Spleen (tissue), 11 donors: ENCODE measurements around the gene PDLIM5. TPM values are rescaled to one million over a fixed set of nuclear protein-coding genes. Genes with fewer than 3 reads are reported as not detected.
A peak's percentile ranks its signal among the peaks of the same experiment; 100 is the strongest.

Experiments
- DNase-seq: peaks from one replicate; pipeline ENCODE4 v3.0.0-alpha.2; 2020
- H3K27ac ChIP-seq, 8 donors: fragments of 200-600 bp; sonication (generic) in 7 of 8; 1 replicate in 4 of 8; 2 replicates in 4 of 8; pipeline versions ENCODE4 v1.5.0 to v1.8.0; 2016 to 2021; ENCODE audit warnings: inconsistent platforms in 4 of 8, mild to moderate bottlenecking in 4 of 8, moderate library complexity in 1 of 8
- H3K27me3 ChIP-seq, 7 donors: fragments of 200-600 bp; sonication (generic) in 6 of 7; replicated peaks in 1 of 7; 1 replicate in 4 of 7; 2 replicates in 3 of 7; pipeline versions ENCODE4 v1.5.0 to v1.8.0; 2016 to 2021; ENCODE audit warnings: inconsistent platforms in 3 of 7, mild to moderate bottlenecking in 1 of 7
- H3K36me3 ChIP-seq, 6 donors: fragments of 200-600 bp; sonication (generic) in 5 of 6; 1 replicate in 4 of 6; 2 replicates in 2 of 6; pipeline versions ENCODE4 v1.5.0 to v1.8.0; 2016 to 2021; ENCODE audit warnings: inconsistent platforms in 2 of 6
- H3K4me1 ChIP-seq, 6 donors: fragments of 200-600 bp; sonication (generic) in 5 of 6; 1 replicate in 3 of 6; 2 replicates in 3 of 6; pipeline versions ENCODE4 v1.5.0 to v1.8.0; 2016 to 2021; ENCODE audit warnings: inconsistent platforms in 3 of 6
- H3K4me3 ChIP-seq, 8 donors: fragments of 200-600 bp; sonication (generic) in 7 of 8; 1 replicate in 4 of 8; 2 replicates in 4 of 8; pipeline versions ENCODE4 v1.5.0 to v1.8.0; 2016 to 2021; ENCODE audit warnings: inconsistent platforms in 4 of 8, mild to moderate bottlenecking in 4 of 8, moderate library complexity in 2 of 8
- H3K9me3 ChIP-seq, 8 donors: fragments of 200-600 bp; sonication (generic) in 7 of 8; 1 replicate in 4 of 8; 2 replicates in 4 of 8; pipeline versions ENCODE4 v1.5.0 to v1.8.0; 2016 to 2021; ENCODE audit warnings: inconsistent platforms in 4 of 8
- CTCF ChIP-seq, 11 experiments: fragments of 200-600 bp in 7 of 11; fragments of 450-650 bp in 4 of 11; sonication (generic) in 4 of 11; IDR thresholded peaks in 8 of 11; conservative IDR thresholded peaks in 3 of 11; 1 replicate in 7 of 11; 2 replicates in 4 of 11; pipeline versions ENCODE4 v1.4.0 to v1.8.0; 2016 to 2021; ENCODE audit warnings: antibody characterized with exemption in 11 of 11, inconsistent platforms in 4 of 11, mild to moderate bottlenecking in 1 of 11
- POLR2A ChIP-seq, 3 donors: fragments of 450-650 bp; IDR thresholded peaks; one replicate each; pipeline ENCODE4 v1.5.1; 2017; ENCODE audit warnings: antibody characterized with exemption in 3 of 3, mild to moderate bottlenecking in 1 of 3
- POLR2AphosphoS5 ChIP-seq, 3 donors: sonication (generic); formaldehyde crosslinking; IDR thresholded peaks; one replicate each; pipeline ENCODE4 v1.5.1; 2017; ENCODE audit warnings: antibody characterized with exemption in 3 of 3
- WGBS, 5 donors: extraction: QIAGEN DNeasy Blood & Tissue Kit in 3 of 5; methylation state at CpG; one replicate each; pipeline versions ENCODE4 v1.1.5 to v1.1.7; 2013 to 2018; 5-methylcytosine and 5-hydroxymethylcytosine counted together
- intact Hi-C: fragments of 100-400 bp; cut with DNase I; formaldehyde crosslinking; loops from one replicate; pipeline ENCODE4 v1.15.0; 2023; ENCODE audit warnings: low total_unique reads
- polyA plus RNA-seq, 3 donors: library from polyadenylated mRNA; stranded (reverse); fragments of 200-250 nt; gene quantifications; one replicate each; pipeline ENCODE4 v1.2.1, GENCODE V29; 2013
- total RNA-seq, 7 donors: library from RNA; depleted of rRNA in 3 of 7; stranded (reverse); fragments of >200 nt in 3 of 7; fragmentation: NEBNext Ultra II Directional in 4 of 7; extraction: Animal tissue kit (Norgen Biotek cat#: 25700) in 4 of 7; gene quantifications; one replicate each; pipeline versions ENCODE4 v1.1.0 to v1.2.1, GENCODE V29; 2016 to 2021
- donor health status: healthy with polysubstance abuse.
- donor health status: DM: no; HTN: no; CAD: no; lungs with moderate emphysema.
- donor health status: DM: no; HTN: no; CAD: no.
- donor health status: Bipolar disorder and iron deficiency.
- donor health status: healthy.
- donor health status: DM: no; HTN: no; CAD: no.
- donor health status: DM: yes; HTN: yes; CAD: no.

PDLIM5 gene
- total and polyA plus RNA-seq, 10 donors, result 9.4 to 182 (median 74.9) TPM

DNA sequence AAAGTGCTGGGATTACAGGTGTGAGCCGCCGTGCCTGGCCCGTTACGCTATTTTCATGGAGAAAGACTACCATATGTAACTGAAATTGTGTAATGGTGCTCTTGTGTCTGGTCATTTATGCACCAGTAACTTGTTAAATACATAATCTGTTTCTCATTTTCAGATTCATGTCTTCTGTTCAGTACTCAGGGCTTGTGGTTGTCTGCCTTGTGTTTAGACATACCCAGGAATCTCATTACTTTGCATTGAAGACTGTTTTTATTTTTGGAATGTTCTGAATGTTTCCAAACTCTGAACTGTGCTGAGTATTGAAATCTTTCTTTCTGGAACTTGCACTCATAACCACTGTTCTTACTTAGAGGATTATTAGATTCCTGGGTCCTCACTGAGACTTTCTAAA is 52.8 kb downstream of the PDLIM5 start:
- WGBS, 5 donors, result 92 to 100% (median 98%) methylated on average over 4 of the region's 4 CpGs

GRCh38 chr4:94506822-94507221 is 55.1 kb downstream of the PDLIM5 start:
- Histone ChIP-seq H3K36me3 (peaks cover 0 to 6% (median 0%) of the 10 kb centered on the region in 6 donors), H3K27me3 (no peaks in the 10 kb centered on the region), H3K27ac (peak overlapping the region in 1 of 8 donors; percentile 6), H3K9me3 (no peaks in the 10 kb centered on the region), H3K4me3 (no peak overlapping the region), H3K4me1 (peaks cover 0 to 36% (median 5%) of the 10 kb centered on the region in 6 donors)
- intact Hi-C loops, result no loop called here
- TF ChIP-seq CTCF (IDR thresholded peaks at IDR 0.05 in 8 of 11, conservative IDR thresholded peaks at IDR 0.05 in 3 of 11), result no peak
- TF ChIP-seq POLR2A (IDR thresholded peaks at IDR 0.05), result no peak
- TF ChIP-seq POLR2AphosphoS5 (IDR thresholded peaks at IDR 0.05), result no peak
- WGBS, 5 donors, result 89 to 98% (median 95%) methylated on average over 7 of the region's 7 CpGs
- DNase-seq, result no peak

More for the DNA sequence above, 52.8 kb downstream of the PDLIM5 start:
- H3K36me3 ChIP-seq, result peaks cover 0 to 2% (median 0%) of the 10 kb centered on the region in 6 donors
- DNase-seq, result no peak
- H3K27me3 ChIP-seq, result no peaks in the 10 kb centered on the region
- TF ChIP-seq CTCF (IDR thresholded peaks at IDR 0.05 in 8 of 11, conservative IDR thresholded peaks at IDR 0.05 in 3 of 11) (no peak), POLR2A (IDR thresholded peaks at IDR 0.05) (no peak), POLR2AphosphoS5 (IDR thresholded peaks at IDR 0.05) (no peak)
- H3K4me1 ChIP-seq, result peaks cover 0 to 36% (median 5%) of the 10 kb centered on the region in 6 donors
- no peak overlapping the region for H3K27ac ChIP-seq
- H3K9me3 ChIP-seq, result no peaks in the 10 kb centered on the region
- no peak overlapping the region for H3K4me3 ChIP-seq
- intact Hi-C loops, result no loop called here

DNA sequence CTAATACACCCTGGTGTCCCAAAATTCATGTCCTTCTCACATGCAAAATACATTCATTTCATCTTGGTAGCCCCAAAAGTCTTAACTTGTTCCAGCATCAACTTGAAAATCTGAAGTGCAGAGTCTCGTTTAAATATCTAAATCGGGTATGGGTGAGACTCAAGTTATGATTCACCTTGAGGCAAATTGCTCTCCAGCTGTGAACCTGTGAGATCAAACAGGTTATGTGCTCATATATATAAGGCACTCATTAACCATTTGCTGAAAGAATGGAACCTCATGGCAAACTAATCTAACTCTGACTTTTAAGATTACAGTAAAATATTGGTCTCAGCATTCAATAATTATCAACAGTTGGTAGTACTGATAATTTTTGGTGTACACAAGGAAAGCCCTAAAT is 55.5 kb downstream of the PDLIM5 start:
- Histone ChIP-seq H3K4me3 (no peak overlapping the region), H3K27ac (peak overlapping the region in 2 of 8 donors; percentile 6 to 27), H3K36me3 (peaks cover 0 to 6% (median 0%) of the 10 kb centered on the region in 6 donors), H3K4me1 (peaks cover 0 to 33% (median 5%) of the 10 kb centered on the region in 6 donors), H3K27me3 (no peaks in the 10 kb centered on the region), H3K9me3 (no peaks in the 10 kb centered on the region)
- no peak for TF ChIP-seq POLR2AphosphoS5 (IDR thresholded peaks at IDR 0.05)
- no peak for TF ChIP-seq POLR2A (IDR thresholded peaks at IDR 0.05)
- WGBS, 5 donors, result 64 to 91% (median 81%) methylated on average over 2 of the region's 2 CpGs
- intact Hi-C loops, result no loop called here
- DNase-seq, result no peak

DNA sequence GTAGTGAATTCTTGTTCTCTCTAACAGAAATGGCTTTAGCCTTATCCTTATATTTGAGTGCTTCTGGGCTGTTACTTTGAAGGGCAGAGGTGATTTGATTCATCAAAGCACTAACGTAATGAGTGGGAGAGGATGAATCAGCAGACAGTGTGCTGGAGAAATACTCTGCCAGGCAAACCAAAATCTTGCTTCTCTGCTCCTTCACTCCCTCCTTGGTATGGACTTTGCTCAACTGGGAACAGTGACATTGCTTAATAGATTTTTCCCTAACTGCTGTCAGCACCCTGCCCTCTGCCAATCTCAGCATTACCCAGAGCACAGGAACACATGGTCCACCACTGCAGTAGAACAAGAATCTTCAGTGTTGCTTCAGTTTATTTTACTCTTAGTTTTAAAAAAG is 56.0 kb downstream of the PDLIM5 start:
- WGBS, 5 donors, result 26 to 61% (median 36%) methylated on average over 1 of the region's 1 CpG
- TF ChIP-seq POLR2A (IDR thresholded peaks at IDR 0.05) (no peak), POLR2AphosphoS5 (IDR thresholded peaks at IDR 0.05) (peak in 1 of 3 donors; percentile 46)
- H3K4me3 ChIP-seq, result no peak overlapping the region
- DNase-seq, result no peak
- no peaks in the 10 kb centered on the region for H3K27me3 ChIP-seq
- peaks cover 0 to 29% (median 5%) of the 10 kb centered on the region in 6 donors for H3K4me1 ChIP-seq
- peaks cover 0 to 6% (median 0%) of the 10 kb centered on the region in 6 donors for H3K36me3 ChIP-seq
- H3K9me3 ChIP-seq, result no peaks in the 10 kb centered on the region
- peak overlapping the region in 3 of 8 donors; percentile 6 to 27 (median 9) for H3K27ac ChIP-seq
- intact Hi-C loops, result no loop called here

DNA sequence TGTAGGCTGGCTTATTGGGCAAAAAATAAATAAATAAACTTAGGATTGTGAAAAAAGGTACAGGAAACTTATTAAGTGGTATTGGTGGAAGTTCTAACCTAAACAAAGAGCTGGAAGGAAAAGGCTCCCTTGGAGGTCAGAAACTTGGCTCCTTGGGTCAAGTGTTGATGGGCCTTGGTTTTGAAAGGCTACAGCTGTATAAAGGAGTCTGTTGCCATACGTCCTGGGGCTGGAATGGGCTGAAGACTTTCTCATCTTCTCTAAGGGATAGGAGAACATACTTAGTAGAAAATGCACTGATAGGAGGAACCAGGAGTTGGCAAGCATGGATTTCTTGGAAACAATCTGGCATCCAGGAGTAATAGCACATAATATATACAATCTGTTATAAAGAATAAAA is 56.6 kb downstream of the PDLIM5 start:
- H3K9me3 ChIP-seq, result no peaks in the 10 kb centered on the region
- H3K36me3 ChIP-seq, result peaks cover 0 to 6% (median 0%) of the 10 kb centered on the region in 6 donors
- peak overlapping the region in 3 of 8 donors; percentile 9 to 27 (median 17) for H3K27ac ChIP-seq
- H3K4me1 ChIP-seq, result peaks cover 0 to 29% (median 5%) of the 10 kb centered on the region in 6 donors
- no peak overlapping the region for H3K4me3 ChIP-seq
- intact Hi-C loops, result no loop called here
- no peaks in the 10 kb centered on the region for H3K27me3 ChIP-seq
- TF ChIP-seq POLR2A (IDR thresholded peaks at IDR 0.05), result no peak
- no peak for TF ChIP-seq POLR2AphosphoS5 (IDR thresholded peaks at IDR 0.05)
- TF ChIP-seq CTCF (IDR thresholded peaks at IDR 0.05 in 8 of 11, conservative IDR thresholded peaks at IDR 0.05 in 3 of 11), result no peak
- WGBS, 5 donors, result 30 to 77% (median 54%) methylated on average over 1 of the region's 1 CpG
- DNase-seq, result no peak
